ENCODE measurements around the gene ZFYVE9. TPM values are rescaled to one million over a fixed set of nuclear protein-coding genes. Genes with fewer than 3 reads are reported as not detected.

ZFYVE9 gene
- total RNA-seq, 1 donor from 2014 or later, result 16.5 TPM

DNA sequence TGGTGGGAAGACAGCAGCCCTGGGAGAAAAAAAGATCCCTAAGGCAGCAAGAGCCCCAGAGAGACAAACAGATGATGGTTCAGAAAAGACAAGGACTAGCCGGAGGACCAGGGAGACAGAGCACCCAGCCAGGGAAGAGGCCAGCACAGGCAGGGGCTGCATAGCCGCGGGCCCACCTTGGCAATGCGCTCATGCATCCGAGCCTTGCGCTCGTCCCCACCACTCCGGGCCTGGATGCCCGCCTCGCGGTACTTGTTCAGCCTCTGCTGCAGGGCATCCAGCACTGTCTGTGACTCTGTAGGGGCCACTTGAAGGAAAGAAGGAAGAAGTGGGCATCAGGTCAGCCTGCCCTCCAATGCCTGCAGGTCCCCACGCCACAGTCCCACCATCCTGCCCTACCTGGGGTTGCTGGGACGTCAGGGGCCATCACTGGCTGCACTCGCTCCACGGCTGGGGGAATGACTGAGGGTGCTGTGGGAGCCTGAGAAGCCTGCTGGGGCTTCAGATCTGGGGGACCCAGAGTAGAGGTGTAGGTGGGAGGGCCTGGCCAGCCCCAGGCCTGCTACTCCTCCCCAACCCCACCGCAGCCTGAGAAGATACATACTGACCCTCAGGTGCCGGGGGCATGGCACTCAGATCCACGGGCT lies 217.1 kb downstream of the ZFYVE9 start:
- H3K4me2 ChIP-seq (ENCODE audit: low read length), result no peak overlapping the region
- DNase-seq (ENCODE audit: low read depth) (no peak), FAIRE-seq (no peak)
- peaks cover 18% of the 10 kb centered on the region for H3K79me2 ChIP-seq (ENCODE audit: insufficient read depth, low read length)
- H2AFZ ChIP-seq (ENCODE audit: low read depth, low read length), result no peak overlapping the region
- H3K27ac Mint-ChIP-seq (ENCODE audit: unreplicated experiment), result no peak overlapping the region
- no peaks in the 10 kb centered on the region for H3K27me3 ChIP-seq (ENCODE audit: insufficient read depth, low read length)
- no peaks in the 10 kb centered on the region for H3K9me3 Mint-ChIP-seq (ENCODE audit: unreplicated experiment)
- H4K20me1 ChIP-seq (ENCODE audit: insufficient read depth, low read length), result peaks cover 38% of the 10 kb centered on the region
- H3K4me1 ChIP-seq (ENCODE audit: insufficient read depth, low read length), result no peaks in the 10 kb centered on the region
- no peak overlapping the region for H3K9ac ChIP-seq (ENCODE audit: low read length)
- H3K36me3 Mint-ChIP-seq (ENCODE audit: low read depth, unreplicated experiment), result peaks cover 35% of the 10 kb centered on the region
- no peak overlapping the region for H3K4me3 Mint-ChIP-seq (ENCODE audit: unreplicated experiment)
- H3K4me1 Mint-ChIP-seq (ENCODE audit: low read depth, unreplicated experiment), result no peaks in the 10 kb centered on the region
- TF ChIP-seq, protein P1, sequence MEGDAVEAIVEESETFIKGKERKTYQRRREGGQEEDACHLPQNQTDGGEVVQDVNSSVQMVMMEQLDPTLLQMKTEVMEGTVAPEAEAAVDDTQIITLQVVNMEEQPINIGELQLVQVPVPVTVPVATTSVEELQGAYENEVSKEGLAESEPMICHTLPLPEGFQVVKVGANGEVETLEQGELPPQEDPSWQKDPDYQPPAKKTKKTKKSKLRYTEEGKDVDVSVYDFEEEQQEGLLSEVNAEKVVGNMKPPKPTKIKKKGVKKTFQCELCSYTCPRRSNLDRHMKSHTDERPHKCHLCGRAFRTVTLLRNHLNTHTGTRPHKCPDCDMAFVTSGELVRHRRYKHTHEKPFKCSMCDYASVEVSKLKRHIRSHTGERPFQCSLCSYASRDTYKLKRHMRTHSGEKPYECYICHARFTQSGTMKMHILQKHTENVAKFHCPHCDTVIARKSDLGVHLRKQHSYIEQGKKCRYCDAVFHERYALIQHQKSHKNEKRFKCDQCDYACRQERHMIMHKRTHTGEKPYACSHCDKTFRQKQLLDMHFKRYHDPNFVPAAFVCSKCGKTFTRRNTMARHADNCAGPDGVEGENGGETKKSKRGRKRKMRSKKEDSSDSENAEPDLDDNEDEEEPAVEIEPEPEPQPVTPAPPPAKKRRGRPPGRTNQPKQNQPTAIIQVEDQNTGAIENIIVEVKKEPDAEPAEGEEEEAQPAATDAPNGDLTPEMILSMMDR (IDR thresholded peaks at IDR 0.05; ENCODE audit: insufficient read depth, low read depth, low read length), result no peak
- TF ChIP-seq EZH2 (IDR thresholded peaks at IDR 0.05; ENCODE audit: insufficient read depth, low read length), result no peak
- H3K27me3 Mint-ChIP-seq (ENCODE audit: low read depth, unreplicated experiment), result no peaks in the 10 kb centered on the region
- no peak overlapping the region for H3K27ac ChIP-seq (ENCODE audit: low read depth, low read length)
- H3K9me3 ChIP-seq (ENCODE audit: insufficient read depth, low read depth, low read length), result no peaks in the 10 kb centered on the region
- peaks cover 49% of the 10 kb centered on the region for H3K36me3 ChIP-seq (ENCODE audit: insufficient read depth, low read length)
- no peak overlapping the region for H3K4me3 ChIP-seq (ENCODE audit: insufficient read depth, low read depth, low read length)

DNA sequence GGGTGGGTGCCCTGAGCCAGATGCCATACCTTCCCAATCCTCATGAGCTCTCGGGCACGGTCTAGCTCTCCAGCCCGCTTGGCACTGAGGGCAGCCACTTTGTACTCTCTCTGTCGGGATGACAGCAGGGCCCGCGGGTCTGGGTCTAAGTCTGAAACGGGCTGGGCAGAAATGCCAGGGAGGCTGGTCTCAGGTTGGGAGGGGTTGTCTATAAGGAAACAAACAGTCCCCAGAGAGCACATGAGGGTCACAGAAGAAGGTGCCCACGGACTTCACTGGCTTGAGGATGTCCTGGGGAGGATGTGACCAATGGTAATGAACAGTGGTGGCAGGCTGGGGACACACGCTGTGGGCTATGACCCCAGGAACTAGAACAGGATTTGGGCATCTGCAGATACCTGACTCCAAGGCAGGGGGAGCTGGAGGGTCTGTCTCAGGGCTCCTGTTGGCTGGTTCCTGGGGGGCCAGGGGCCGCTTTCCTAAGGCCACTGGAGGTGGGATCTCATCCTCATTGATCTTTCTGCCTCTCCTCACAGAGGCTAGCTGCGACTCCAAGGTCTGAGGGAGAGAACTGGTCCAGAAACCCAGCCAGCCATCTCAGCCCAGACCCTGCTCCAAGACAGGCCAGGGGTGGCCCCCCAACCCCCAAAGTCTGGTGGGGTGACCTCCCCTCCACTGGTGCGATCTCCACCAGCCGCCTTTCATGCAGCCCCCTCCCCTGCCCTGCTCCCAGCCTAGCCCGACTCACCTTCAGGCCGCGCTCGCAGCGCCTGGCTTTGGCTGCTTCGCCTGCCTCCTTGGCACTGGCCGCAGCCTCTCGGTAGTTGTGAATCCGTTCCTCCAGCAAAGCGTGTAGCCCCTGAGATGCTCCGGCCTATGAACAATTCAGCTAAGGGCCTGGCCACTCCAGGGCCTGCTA lies 218.0 kb downstream of the ZFYVE9 start:
- Histone ChIP-seq H3K9ac (ENCODE audit: low read length) (no peak overlapping the region), H3K9me3 (ENCODE audit: insufficient read depth, low read depth, low read length) (no peaks in the 10 kb centered on the region), H3K27ac (ENCODE audit: low read depth, low read length) (no peak overlapping the region), H3K4me1 (ENCODE audit: insufficient read depth, low read length) (peaks cover 5% of the 10 kb centered on the region), H2AFZ (ENCODE audit: low read depth, low read length) (no peak overlapping the region), H4K20me1 (ENCODE audit: insufficient read depth, low read length) (peaks cover 42% of the 10 kb centered on the region), H3K27me3 (ENCODE audit: insufficient read depth, low read length) (no peaks in the 10 kb centered on the region), H3K4me2 (ENCODE audit: low read length) (no peak overlapping the region), H3K36me3 (ENCODE audit: insufficient read depth, low read length) (peaks cover 39% of the 10 kb centered on the region), H3K4me3 (ENCODE audit: insufficient read depth, low read depth, low read length) (no peak overlapping the region), H3K79me2 (ENCODE audit: insufficient read depth, low read length) (peaks cover 28% of the 10 kb centered on the region)
- FAIRE-seq (no peak), DNase-seq (ENCODE audit: low read depth) (no peak)
- H3K4me1 Mint-ChIP-seq (ENCODE audit: low read depth, unreplicated experiment), result peaks cover 3% of the 10 kb centered on the region
- H3K27me3 Mint-ChIP-seq (ENCODE audit: low read depth, unreplicated experiment), result no peaks in the 10 kb centered on the region
- TF ChIP-seq, protein P1 (IDR thresholded peaks at IDR 0.05; ENCODE audit: insufficient read depth, low read depth, low read length), result no peak
- no peak for TF ChIP-seq EZH2 (IDR thresholded peaks at IDR 0.05; ENCODE audit: insufficient read depth, low read length)
- no peaks in the 10 kb centered on the region for H3K9me3 Mint-ChIP-seq (ENCODE audit: unreplicated experiment)
- H3K36me3 Mint-ChIP-seq (ENCODE audit: low read depth, unreplicated experiment), result peaks cover 32% of the 10 kb centered on the region
- no peak overlapping the region for H3K27ac Mint-ChIP-seq (ENCODE audit: unreplicated experiment)
- no peak overlapping the region for H3K4me3 Mint-ChIP-seq (ENCODE audit: unreplicated experiment)

Measured in astrocyte (in vitro differentiated cells and primary cell).